ENCODE measurements around the gene RAC3. TPM values are rescaled to one million over a fixed set of nuclear protein-coding genes. Genes with fewer than 3 reads are reported as not detected.
A peak's percentile ranks its signal among the peaks of the same experiment; 100 is the strongest.

RAC3 gene
- total and polyA plus RNA-seq, 9 of the 15 experiments (the other 6 are each of a cell fraction or from before 2014, with no cell fraction given): 0.23 to 292 (median 118) TPM

DNA sequence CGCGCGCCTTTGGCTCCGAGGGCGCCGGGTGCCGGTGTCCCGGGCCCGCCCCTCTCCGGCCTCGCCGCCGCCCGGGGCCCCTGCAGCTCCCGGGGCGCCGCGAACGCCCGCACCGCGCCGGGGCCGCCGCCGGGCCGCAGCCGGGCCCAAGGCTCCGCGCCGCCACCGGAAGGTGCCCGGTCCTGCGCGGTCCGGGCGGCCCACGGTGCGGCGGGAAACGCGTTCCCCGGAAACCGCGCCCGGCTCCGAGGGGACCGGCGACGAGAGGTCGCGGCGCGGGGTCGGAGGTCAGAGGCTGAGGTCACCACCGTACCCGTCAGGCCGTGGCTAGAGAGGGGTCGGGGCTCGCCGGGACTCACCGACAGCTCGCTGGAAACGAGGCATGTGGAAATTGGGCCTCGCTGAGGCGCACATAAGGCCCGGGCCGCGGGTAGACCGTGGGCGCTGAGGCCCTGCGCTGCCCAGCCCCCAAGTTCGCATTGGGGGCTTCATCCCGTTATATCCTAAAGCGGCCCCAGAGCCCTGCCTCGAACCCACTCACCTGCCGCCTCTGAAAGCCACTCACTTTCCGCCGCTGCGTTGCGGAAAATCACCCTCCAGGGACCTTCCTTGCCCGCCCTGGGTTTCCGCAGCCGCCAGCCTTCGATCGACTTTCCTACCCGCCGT is 34.3 kb downstream of the RAC3 start, which contains the start of gene DUS1L (continued):
- peak; percentile 53; the same call in 1 of the 2 replicates for TF ChIP-seq JUN (IDR thresholded peaks at IDR 0.05; ENCODE audit: borderline replicate concordance, low read depth, low read length)
- no peak for TF ChIP-seq JUN (CRISPR knock-in tag; IDR thresholded peaks at IDR 0.05; ENCODE audit: borderline replicate concordance)
- peak; percentile 99 for TF ChIP-seq RB1 (IDR thresholded peaks at IDR 0.05; ENCODE audit: low read depth)
- peak; percentile 74 for TF ChIP-seq RREB1 (CRISPR knock-in tag; IDR thresholded peaks at IDR 0.05)
- TF ChIP-seq SRF (CRISPR knock-in tag; IDR thresholded peaks at IDR 0.05): 0 out of 4 replicates have a peak, but pooled peaks of 1 of the 2 experiments have one; percentile 35
- no peak for TF ChIP-seq HDAC6 (IDR thresholded peaks at IDR 0.05; ENCODE audit: low read depth, low read length)
- TF ChIP-seq CTCFL (IDR thresholded peaks at IDR 0.05; ENCODE audit: borderline replicate concordance, insufficient read depth, low read depth, low read length, poor library complexity, severe bottlenecking): no peak
- peak; percentile 50; the same call in 1 of the 2 replicates for TF ChIP-seq VEZF1 (CRISPR knock-in tag; IDR thresholded peaks at IDR 0.05)
- no peak for TF ChIP-seq FOXJ2 (tag; IDR thresholded peaks at IDR 0.05)
- TF ChIP-seq TCF7 (IDR thresholded peaks at IDR 0.05; ENCODE audit: borderline replicate concordance): peak; percentile 82; the same call in 1 of the 2 replicates
- TF ChIP-seq NFRKB (IDR thresholded peaks at IDR 0.05; ENCODE audit: low read depth): no peak
- TF ChIP-seq, protein P1, sequence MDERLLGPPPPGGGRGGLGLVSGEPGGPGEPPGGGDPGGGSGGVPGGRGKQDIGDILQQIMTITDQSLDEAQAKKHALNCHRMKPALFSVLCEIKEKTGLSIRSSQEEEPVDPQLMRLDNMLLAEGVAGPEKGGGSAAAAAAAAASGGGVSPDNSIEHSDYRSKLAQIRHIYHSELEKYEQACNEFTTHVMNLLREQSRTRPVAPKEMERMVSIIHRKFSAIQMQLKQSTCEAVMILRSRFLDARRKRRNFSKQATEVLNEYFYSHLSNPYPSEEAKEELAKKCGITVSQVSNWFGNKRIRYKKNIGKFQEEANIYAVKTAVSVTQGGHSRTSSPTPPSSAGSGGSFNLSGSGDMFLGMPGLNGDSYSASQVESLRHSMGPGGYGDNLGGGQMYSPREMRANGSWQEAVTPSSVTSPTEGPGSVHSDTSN (CRISPR knock-in tag; IDR thresholded peaks at IDR 0.05; ENCODE audit: low read depth): no peak
- TF ChIP-seq, protein P1 (tag; conservative IDR thresholded peaks at IDR 0.05; ENCODE audit: low read depth): no peak
- TF ChIP-seq FOXP1 (CRISPR knock-in tag; IDR thresholded peaks at IDR 0.05): no peak
- peak in 1 of 2 experiments; percentile 83; a peak in 2 of 4 replicates for TF ChIP-seq TBL1XR1 (IDR thresholded peaks at IDR 0.05; ENCODE audit: low read length in 2 of 2)

Data from K562 (cell line).